CD4-positive, alpha-beta T cell (primary cell): ENCODE results near the gene THRA. TPM values are rescaled to one million over a fixed set of nuclear protein-coding genes. Genes with fewer than 3 reads are reported as not detected.
A peak's percentile ranks its signal among the peaks of the same experiment; 100 is the strongest.

ENCODE experiments used
- ATAC-seq: fragments of 200-7000 bp; cut with Tn5 transposase; one replicate; pipeline ENCODE4 v1.10.0; 2022; ENCODE audit warnings: mild to moderate bottlenecking; ENCODE audit not compliant: poor library complexity
- CTCF ChIA-PET: fragments of 350-600 bp; sonication (Branson Sonifier 250); formaldehyde crosslinking; loops from one replicate; lab custom pipeline; 2021; ENCODE audit warnings: antibody characterized with exemption, inconsistent platforms; lab: Charles Lee
- POLR2A ChIA-PET: fragments of 350-600 bp; sonication (Branson Sonifier 250); formaldehyde crosslinking; loops from one replicate; lab custom pipeline; 2021; ENCODE audit warnings: antibody characterized with exemption, inconsistent platforms; lab: Charles Lee
- DNase-seq, 14 experiments: peaks; one replicate each; pipeline ENCODE4 v3.0.0-alpha.2; 2013 to 2020; ENCODE audit warnings: mixed read lengths in 2 of 14
- H3K27ac ChIP-seq, 2 donors: one replicate each; pipeline versions ENCODE4 v1.5.1 to v1.7.0; 2013; ENCODE audit warnings: low read length in 2 of 2, low read depth in 1 of 2, mild to moderate bottlenecking in 1 of 2
- H3K27me3 ChIP-seq, 2 experiments: 1 replicate in 1 of 2; 2 replicates in 1 of 2; pipeline versions ENCODE4 v1.6.1 to v1.7.0; 2013; ENCODE audit warnings: low read length in 2 of 2, control low read depth in 1 of 2, mild to moderate bottlenecking in 1 of 2, moderate library complexity in 1 of 2; ENCODE audit not compliant: insufficient read depth in 2 of 2, control insufficient read depth in 1 of 2
- H3K36me3 ChIP-seq: one replicate; pipeline ENCODE4 v1.6.1; 2013; ENCODE audit warnings: low read length, control low read depth; ENCODE audit not compliant: insufficient read depth
- H3K4me1 ChIP-seq: one replicate; pipeline ENCODE4 v1.6.1; 2013; ENCODE audit warnings: low read length, control low read depth; ENCODE audit not compliant: insufficient read depth
- H3K4me3 ChIP-seq: one replicate; pipeline ENCODE4 v1.5.1; 2013; ENCODE audit warnings: mild to moderate bottlenecking, low read length, moderate library complexity
- H3K9me3 ChIP-seq, 2 experiments: 1 replicate in 1 of 2; 2 replicates in 1 of 2; pipeline versions ENCODE4 v1.6.1 to v1.7.0; 2013; ENCODE audit warnings: low read length in 2 of 2, mild to moderate bottlenecking in 2 of 2, control low read depth in 1 of 2, moderate library complexity in 1 of 2; ENCODE audit not compliant: control insufficient read depth in 1 of 2, insufficient read depth in 1 of 2
- H3K27ac Mint-ChIP-seq: one replicate; pipeline ENCODE4 v1.8.0; 2020; ENCODE audit warnings: mixed read lengths
- H3K27me3 Mint-ChIP-seq: one replicate; pipeline ENCODE4 v1.8.0; 2021; ENCODE audit warnings: mixed read lengths
- H3K36me3 Mint-ChIP-seq: one replicate; pipeline ENCODE4 v1.8.0; 2021; ENCODE audit warnings: low read depth, mixed read lengths
- H3K4me1 Mint-ChIP-seq: one replicate; pipeline ENCODE4 v1.8.0; 2021; ENCODE audit warnings: low read depth, mixed read lengths
- H3K4me3 Mint-ChIP-seq: one replicate; pipeline ENCODE4 v1.8.0; 2020; ENCODE audit warnings: mild to moderate bottlenecking, mixed read lengths
- H3K9me3 Mint-ChIP-seq: one replicate; pipeline ENCODE4 v1.8.0; 2020; ENCODE audit warnings: mixed read lengths
- CTCF ChIP-seq: fragments of 200-600 bp; IDR thresholded peaks from one replicate; pipeline ENCODE4 v1.8.0; 2022; ENCODE audit warnings: antibody characterized with exemption, mild to moderate bottlenecking
- intact Hi-C, 2 experiments: fragments of 100-400 bp; cut with DNase I in 1 of 2; cut with micrococcal nuclease in 1 of 2; formaldehyde crosslinking; loops; one replicate each; pipeline versions ENCODE4 v1.15.1 to v1.9.0; 2023 to 2025; cut with DNase I, micrococcal nuclease
- total RNA-seq, 174 experiments: library from RNA in 2 of 174; stranded (reverse) in 2 of 174; gene quantifications; one replicate each; pipeline ENCODE4 v1.2.3 and lab custom pipeline; 2021 to 2026

Gene THRA
- total RNA-seq, 2 experiments from 2014 or later = 35.2 to 36.4 TPM

GRCh38 chr17:40074871-40075200, 12.1 kb downstream of the THRA start:
- CTCF ChIA-PET = interaction anchor here (1.2 to 2.8 kb wide), 13 partner anchors 9 to 94 kb away, joined by 3 to 49 read pairs (median 8); partner anchors contain the start of genes MED24, NR1D1 and THRA
- Histone ChIP-seq H3K4me1 (peaks cover 52% of the 10 kb centered on the region), H3K27ac (no peak overlapping the region)

GRCh38 chr17:40075201-40075941, 12.6 kb downstream of the THRA start:
- Mint-ChIP-seq H3K27me3 (no peaks in the 10 kb centered on the region), H3K4me1 (peaks cover 50% of the 10 kb centered on the region), H3K27ac (peak overlapping the region; percentile 10), H3K4me3 (no peak overlapping the region), H3K9me3 (no peaks in the 10 kb centered on the region), H3K36me3 (peaks cover 39% of the 10 kb centered on the region)
- ATAC-seq (peak; percentile 91), DNase-seq (peak; percentile 58 to 82 (median 66))
- Histone ChIP-seq H3K36me3 (peaks cover 48% of the 10 kb centered on the region), H3K4me3 (no peak overlapping the region), H3K27me3 (no peaks in the 10 kb centered on the region), H3K27ac (no peak overlapping the region), H3K9me3 (no peaks in the 10 kb centered on the region), H3K4me1 (peaks cover 47% of the 10 kb centered on the region)
- POLR2A ChIA-PET = interaction anchor here (0.8 to 4.4 kb wide), 11 partner anchors 12 to 94 kb away, joined by 3 to 46 read pairs (median 8); partner anchors contain the start of genes CASC3, MED24, NR1D1 and THRA
- intact Hi-C loops = loop anchor here (1.0 kb wide), 1 partner anchor 13 kb away; the partner anchor contains the start of gene THRA (in 2 of the 2)
- CTCF ChIA-PET = interaction anchor here (0.5 to 2.8 kb wide), 22 partner anchors 10 to 242 kb away, joined by 3 to 49 read pairs (median 5); partner anchors contain the start of genes MED24, NR1D1 and THRA
- TF ChIP-seq CTCF = peak; percentile 89

More at GRCh38 chr17:40074871-40075200, 12.1 kb downstream of the THRA start:
- POLR2A ChIA-PET = interaction anchor here (1.0 to 4.4 kb wide), 6 partner anchors 11 to 93 kb away, joined by 3 to 46 read pairs (median 16); partner anchors contain the start of genes NR1D1 and THRA
- H3K27ac Mint-ChIP-seq = no peak overlapping the region
- no peak overlapping the region for H3K4me3 ChIP-seq
- H3K27me3 Mint-ChIP-seq = no peaks in the 10 kb centered on the region
- H3K27me3 ChIP-seq = no peaks in the 10 kb centered on the region
- ATAC-seq (no peak), DNase-seq (peak in 1 of 14 experiments; percentile 29)
- H3K36me3 Mint-ChIP-seq = peaks cover 39% of the 10 kb centered on the region
- H3K36me3 ChIP-seq = peaks cover 48% of the 10 kb centered on the region
- no peaks in the 10 kb centered on the region for H3K9me3 Mint-ChIP-seq
- no peaks in the 10 kb centered on the region for H3K9me3 ChIP-seq
- H3K4me3 Mint-ChIP-seq = no peak overlapping the region
- peaks cover 55% of the 10 kb centered on the region for H3K4me1 Mint-ChIP-seq
- no peak for TF ChIP-seq CTCF
- intact Hi-C loops = loop anchor here (1.0 kb wide), 2 partner anchors 13 to 35 kb away; partner anchors contain the start of gene THRA (in 2 of the 2)

GRCh38 chr17:40075942-40076498, 13.3 kb downstream of the THRA start:
- H3K27me3 Mint-ChIP-seq = no peaks in the 10 kb centered on the region
- DNase-seq (no peak), ATAC-seq (no peak)
- peak overlapping the region; percentile 10 for H3K27ac Mint-ChIP-seq
- Histone ChIP-seq H3K4me1 (peaks cover 40% of the 10 kb centered on the region), H3K36me3 (peaks cover 48% of the 10 kb centered on the region), H3K27ac (no peak overlapping the region), H3K9me3 (no peaks in the 10 kb centered on the region), H3K27me3 (no peaks in the 10 kb centered on the region), H3K4me3 (no peak overlapping the region)
- H3K9me3 Mint-ChIP-seq = no peaks in the 10 kb centered on the region
- TF ChIP-seq CTCF = no peak
- intact Hi-C loops = loop anchor here (1.0 kb wide), 1 partner anchor 14 kb away; the partner anchor contains the start of gene THRA (in 2 of the 2)
- H3K36me3 Mint-ChIP-seq = peaks cover 42% of the 10 kb centered on the region
- H3K4me3 Mint-ChIP-seq = no peak overlapping the region
- ChIA-PET CTCF (interaction anchor here (0.5 to 2.8 kb wide), 22 partner anchors 9 to 242 kb away, joined by 3 to 49 read pairs (median 5); partner anchors contain the start of genes MED24, NR1D1 and THRA), POLR2A (interaction anchor here (0.8 to 4.4 kb wide), 11 partner anchors 12 to 95 kb away, joined by 3 to 46 read pairs (median 8); partner anchors contain the start of genes CASC3, MED24, NR1D1 and THRA)
- H3K4me1 Mint-ChIP-seq = peaks cover 43% of the 10 kb centered on the region
